GM21576 (cell line): ENCODE measurements around the gene ELAC2.
A peak's percentile ranks its signal among the peaks of the same experiment; 100 is the strongest.

Experiments used
- ATAC-seq: cut with Tn5 transposase; IDR thresholded peaks from one replicate; pipeline ENCODE4 v1.9.1; 2021; ENCODE audit warnings: mild to moderate bottlenecking, moderate library complexity; ENCODE audit not compliant: unreplicated experiment

The ELAC2 gene

GRCh38 chr17:13017655-13018459 is at the start of gene ELAC2:
Gene ELAC2, minus strand, starts transcription at chr17:13018027. Its CDS starts 80 bp downstream, at chr17:13017947.
- ATAC-seq, result peak; percentile 96

- ATAC-seq, result no peak
Observed at GRCh38 chr17:13065032-13065431, 47.2 kb upstream of the ELAC2 start.

- ATAC-seq, result no peak
Observed at GRCh38 chr17:13055131-13055530, 37.3 kb upstream of the ELAC2 start.

GRCh38 chr17:13054666-13055065 is 36.8 kb upstream of the ELAC2 start:
- no peak for ATAC-seq

GRCh38 chr17:13051915-13052314 is 34.1 kb upstream of the ELAC2 start:
- ATAC-seq, result no peak

GRCh38 chr17:13047011-13047606 is 29.3 kb upstream of the ELAC2 start:
- ATAC-seq, result no peak

GRCh38 chr17:13046361-13046760 is 28.5 kb upstream of the ELAC2 start:
- ATAC-seq, result no peak

GRCh38 chr17:13044572-13045065 is 26.8 kb upstream of the ELAC2 start:
- ATAC-seq, result no peak

GRCh38 chr17:13038931-13039665 is 21.3 kb upstream of the ELAC2 start:
- ATAC-seq, result no peak

GRCh38 chr17:13036751-13037150 is 18.9 kb upstream of the ELAC2 start:
- ATAC-seq, result no peak

GRCh38 chr17:13035420-13035819 is 17.6 kb upstream of the ELAC2 start:
- no peak for ATAC-seq

GRCh38 chr17:13031718-13032350 is 14.0 kb upstream of the ELAC2 start:
- ATAC-seq, result no peak

GRCh38 chr17:13030459-13031300 is 12.9 kb upstream of the ELAC2 start:
- ATAC-seq, result no peak

- no peak for ATAC-seq
Observed at GRCh38 chr17:13030056-13030455, 12.2 kb upstream of the ELAC2 start.

GRCh38 chr17:13029340-13029739 is 11.5 kb upstream of the ELAC2 start:
- ATAC-seq, result no peak

- ATAC-seq, result no peak
Observed at GRCh38 chr17:13027246-13027645, 9.4 kb upstream of the ELAC2 start.

GRCh38 chr17:13025687-13026086 is 7.9 kb upstream of the ELAC2 start:
- ATAC-seq, result no peak

GRCh38 chr17:13025258-13025627 is 7.4 kb upstream of the ELAC2 start:
- ATAC-seq, result no peak

- peak; percentile 93 for ATAC-seq
Observed at GRCh38 chr17:13024526-13025257, 6.9 kb upstream of the ELAC2 start.

- ATAC-seq, result no peak
Observed at GRCh38 chr17:13024016-13024415, 6.2 kb upstream of the ELAC2 start.
